T-helper 1 cell treated with Interleukin-12 subunit alpha and Interleukin-12 subunit beta and Interleukin-4 antibody, amounts not matched to agents 30 μg/mL and 1 μg/mL, for 36 hours (primary cell): Measurements from ENCODE around the gene LDLRAD1.
A peak's percentile ranks its signal among the peaks of the same experiment; 100 is the strongest.
"Not testable (repeated sequence)": the region's sequence is repeated elsewhere in the genome, so short reads cannot be mapped to it uniquely, and the experiment has no call there.

Experiments used
- H3K27ac Mint-ChIP-seq: one replicate; pipeline ENCODE4 v1.8.0; 2021; ENCODE audit warnings: mild to moderate bottlenecking, mixed read lengths
- H3K27me3 Mint-ChIP-seq: one replicate; pipeline ENCODE4 v1.8.0; 2021; ENCODE audit warnings: low read depth, mixed read lengths
- H3K36me3 Mint-ChIP-seq: one replicate; pipeline ENCODE4 v1.8.0; 2021; ENCODE audit warnings: low read depth, mixed read lengths
- H3K4me1 Mint-ChIP-seq: one replicate; pipeline ENCODE4 v1.8.0; 2021; ENCODE audit warnings: low read depth, mixed read lengths
- H3K4me3 Mint-ChIP-seq: one replicate; pipeline ENCODE4 v1.8.0; 2021; ENCODE audit warnings: mild to moderate bottlenecking, moderate library complexity, mixed read lengths
- H3K9me3 Mint-ChIP-seq: one replicate; pipeline ENCODE4 v1.8.0; 2021; ENCODE audit warnings: mixed read lengths

Gene LDLRAD1, protein sequence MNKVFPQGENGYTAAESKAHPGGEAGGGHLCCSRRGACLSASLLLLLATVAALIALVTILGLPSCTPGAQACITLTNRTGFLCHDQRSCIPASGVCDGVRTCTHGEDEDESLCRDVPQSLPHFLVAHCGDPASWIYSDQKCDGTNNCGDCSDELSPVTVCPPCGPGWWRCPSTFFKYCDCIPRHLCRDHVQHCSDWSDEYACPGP

DNA sequence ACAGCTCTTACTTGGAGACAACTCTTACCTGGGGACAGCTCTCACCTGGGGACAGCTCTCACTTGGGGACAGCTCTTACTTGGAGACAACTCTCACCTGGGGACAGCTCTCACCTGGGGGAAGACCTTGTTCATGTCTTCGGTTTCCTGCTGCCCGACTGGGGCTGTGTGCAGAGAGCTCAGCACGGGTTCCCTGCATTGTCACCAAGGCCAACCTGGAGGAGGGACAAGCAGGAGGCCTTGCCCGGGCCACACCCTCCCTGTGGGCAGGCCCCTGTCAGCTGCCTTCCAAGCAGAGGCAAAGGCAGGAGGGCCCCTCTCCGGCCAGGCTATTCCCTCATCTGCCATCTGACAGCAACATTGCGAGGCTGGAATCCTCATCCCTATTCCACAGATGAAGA, at the start of gene LDLRAD1:
Gene LDLRAD1, minus strand, starts transcription at position 208 of the 400 bp plus-strand sequence. Its CDS starts 74 bp downstream, at position 134.
- no peaks in the 10 kb centered on the region for H3K9me3 Mint-ChIP-seq
- H3K4me1 Mint-ChIP-seq, result no peaks in the 10 kb centered on the region
- H3K27ac Mint-ChIP-seq, result no peak within 1 kb of the TSS
- H3K36me3 Mint-ChIP-seq, result no peaks in the 10 kb centered on the region
- H3K27me3 Mint-ChIP-seq, result peaks cover 4% of the 10 kb centered on the region
- H3K4me3 Mint-ChIP-seq, result no peak within 1 kb of the TSS

DNA sequence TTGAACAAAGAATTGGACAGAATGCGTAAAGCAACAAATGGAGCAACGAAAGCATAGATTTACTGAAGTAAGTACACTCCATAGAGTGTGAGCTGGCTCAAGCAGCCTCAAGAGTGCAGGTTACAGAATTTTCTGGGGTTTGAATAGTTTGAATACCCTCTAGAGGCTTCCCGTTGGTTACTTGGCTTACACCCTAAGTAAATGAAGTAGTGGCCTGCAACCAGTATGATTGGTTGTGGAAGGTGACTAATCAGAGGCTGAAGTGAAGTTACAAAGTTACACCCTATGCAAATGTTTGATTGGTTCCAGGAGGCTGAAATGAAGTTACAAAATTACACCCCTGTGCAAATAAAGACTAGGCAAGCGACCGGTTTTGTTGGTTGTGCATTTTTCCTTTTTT, 46.3 kb upstream of the LDLRAD1 start:
- no peak overlapping the region for H3K4me3 Mint-ChIP-seq
- H3K36me3 Mint-ChIP-seq, result peaks cover 9% of the 10 kb centered on the region
- no peaks in the 10 kb centered on the region for H3K4me1 Mint-ChIP-seq
- H3K9me3 Mint-ChIP-seq, result no peaks in the 10 kb centered on the region
- no peaks in the 10 kb centered on the region for H3K27me3 Mint-ChIP-seq
- no peak overlapping the region for H3K27ac Mint-ChIP-seq

DNA sequence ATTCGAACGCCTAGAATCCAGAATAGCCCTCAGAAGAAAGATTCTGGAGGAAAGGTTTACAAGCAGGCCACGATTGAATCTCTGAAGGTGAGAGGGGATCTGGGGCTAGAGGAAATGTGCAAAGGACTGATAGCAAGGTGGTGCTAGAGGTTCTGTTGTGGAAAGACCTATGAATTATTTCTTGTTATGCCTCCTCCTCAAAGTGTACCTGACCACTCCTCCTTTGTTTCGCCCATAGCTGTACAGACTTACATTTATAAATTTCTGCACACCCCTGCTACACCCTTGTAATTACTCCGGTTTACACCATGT, 36.4 kb upstream of the LDLRAD1 start:
- H3K27me3 Mint-ChIP-seq, result no peaks in the 10 kb centered on the region
- no peaks in the 10 kb centered on the region for H3K9me3 Mint-ChIP-seq
- H3K27ac Mint-ChIP-seq, result no peak overlapping the region
- H3K4me3 Mint-ChIP-seq, result no peak overlapping the region
- H3K4me1 Mint-ChIP-seq, result peaks cover 22% of the 10 kb centered on the region
- H3K36me3 Mint-ChIP-seq, result peaks cover 23% of the 10 kb centered on the region

DNA sequence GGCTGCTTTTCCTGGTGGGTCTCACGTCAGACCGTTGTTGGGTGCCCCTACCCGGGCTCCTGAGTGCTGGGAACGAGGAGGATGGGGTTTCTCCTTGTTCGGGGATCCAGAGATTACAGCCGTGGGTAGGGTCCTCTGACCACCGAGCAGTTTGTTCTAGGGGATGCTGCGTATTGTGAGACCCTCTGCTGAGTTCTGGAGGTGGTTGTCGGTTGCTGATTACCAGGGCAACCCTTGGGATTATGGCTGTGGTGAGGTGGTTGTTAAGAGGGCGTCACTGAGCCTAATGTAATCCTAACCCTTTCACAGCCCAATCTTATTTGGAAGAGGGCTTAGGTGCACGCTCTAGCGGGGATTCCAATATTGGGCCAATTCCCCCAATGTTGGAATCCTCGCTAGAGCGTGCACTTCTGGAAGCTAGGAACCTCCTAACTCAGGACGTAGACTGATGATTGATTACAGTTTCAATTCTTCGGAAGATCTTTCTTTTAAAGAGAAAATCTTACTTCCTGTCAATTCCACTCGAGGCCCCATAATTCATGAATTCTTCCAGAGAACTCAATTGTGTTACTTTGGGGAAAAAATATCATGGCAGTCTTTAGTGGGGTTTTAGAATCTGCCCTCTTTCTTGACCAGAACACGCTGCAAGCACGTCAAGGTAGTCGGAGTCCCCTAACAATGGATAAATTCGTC, 35.9 kb upstream of the LDLRAD1 start:
- Mint-ChIP-seq H3K9me3 (no peaks in the 10 kb centered on the region), H3K36me3 (peaks cover 20% of the 10 kb centered on the region), H3K4me3 (no peak overlapping the region), H3K27ac (no peak overlapping the region), H3K27me3 (no peaks in the 10 kb centered on the region), H3K4me1 (peaks cover 22% of the 10 kb centered on the region)

DNA sequence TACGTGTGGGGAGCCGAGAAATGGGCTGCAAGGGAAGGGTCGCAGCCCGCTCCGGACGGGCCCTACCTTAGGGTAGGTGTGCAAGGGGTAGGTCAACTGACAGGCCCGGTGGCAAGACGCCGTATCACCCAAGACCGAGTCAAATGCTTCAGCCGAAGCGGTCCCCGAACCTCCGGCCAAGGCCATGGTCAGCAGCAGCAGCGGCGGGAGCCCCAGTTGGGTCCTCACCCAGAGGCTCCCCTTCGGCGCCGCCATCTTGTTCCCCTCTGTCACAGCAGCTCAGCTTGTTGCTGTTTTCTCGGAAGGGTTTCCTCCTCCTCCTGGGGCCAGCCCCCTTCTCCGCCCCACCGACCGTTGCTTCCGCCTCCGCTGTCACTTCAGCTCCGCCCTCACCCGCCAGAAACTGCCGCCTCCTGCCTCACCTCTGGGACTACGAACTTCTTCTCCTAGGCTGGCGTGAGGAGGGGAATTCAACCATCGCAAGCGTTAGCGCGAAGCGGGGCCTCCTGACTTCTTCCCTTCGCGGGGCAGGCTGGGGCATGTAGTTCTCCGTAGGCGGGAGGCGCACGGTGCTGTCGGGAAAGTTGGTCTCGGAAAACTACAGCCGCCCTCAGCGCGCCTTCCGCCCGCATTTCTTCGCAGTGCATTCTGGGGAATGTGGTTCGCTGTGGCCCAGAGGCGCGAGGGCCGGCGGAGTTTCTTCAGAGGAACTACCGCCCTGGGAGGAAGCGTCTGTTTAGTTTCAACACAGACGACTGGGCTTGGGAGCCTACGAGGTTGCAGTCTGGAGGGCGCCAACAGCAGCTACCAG, 35.2 kb upstream of the LDLRAD1 start, which contains the start of the genes TCEANC2 and TMEM59:
Gene TCEANC2, plus strand, starts transcription at position 675 of the 811 bp plus-strand sequence. CDS start 815 bp downstream, outside the sequence.
Gene TMEM59, minus strand, starts transcription at position 271 of the 811 bp plus-strand sequence. Its CDS starts 16 bp downstream, at position 255.
- Mint-ChIP-seq H3K4me3 (no peak within 1 kb of the TSS), H3K27ac (no peak within 1 kb of the TSS), H3K27me3 (no peaks in the 10 kb centered on the region), H3K4me1 (peaks cover 20% of the 10 kb centered on the region), H3K36me3 (peaks cover 16% of the 10 kb centered on the region), H3K9me3 (no peaks in the 10 kb centered on the region)

DNA sequence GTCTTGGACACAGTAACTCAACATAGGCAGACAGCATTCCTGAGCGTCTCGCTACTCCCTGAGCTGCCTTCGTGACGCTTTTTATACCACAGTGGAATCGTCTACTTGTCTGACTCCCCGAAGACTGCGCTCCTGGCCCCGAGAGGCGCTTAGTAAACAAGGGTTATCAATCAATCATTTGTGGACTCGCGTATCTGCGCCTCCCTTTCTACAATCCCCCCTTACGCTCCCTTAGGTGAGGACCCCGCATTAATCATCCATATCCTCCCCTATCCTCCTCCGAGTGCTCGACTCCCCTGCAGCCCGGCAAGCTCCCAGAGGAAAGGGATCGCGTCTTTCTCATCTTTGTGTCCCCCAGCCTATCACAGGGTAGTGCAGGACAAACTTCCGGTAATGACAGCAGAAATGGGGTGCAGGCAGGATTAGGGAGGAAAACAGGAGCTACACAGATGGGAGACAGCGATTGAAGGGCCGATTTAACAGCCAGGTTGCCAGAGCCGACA, 34.5 kb upstream of the LDLRAD1 start:
- Mint-ChIP-seq H3K4me3 (no peak overlapping the region), H3K27ac (no peak overlapping the region), H3K27me3 (no peaks in the 10 kb centered on the region), H3K9me3 (no peaks in the 10 kb centered on the region), H3K4me1 (peaks cover 19% of the 10 kb centered on the region), H3K36me3 (peaks cover 11% of the 10 kb centered on the region)

DNA sequence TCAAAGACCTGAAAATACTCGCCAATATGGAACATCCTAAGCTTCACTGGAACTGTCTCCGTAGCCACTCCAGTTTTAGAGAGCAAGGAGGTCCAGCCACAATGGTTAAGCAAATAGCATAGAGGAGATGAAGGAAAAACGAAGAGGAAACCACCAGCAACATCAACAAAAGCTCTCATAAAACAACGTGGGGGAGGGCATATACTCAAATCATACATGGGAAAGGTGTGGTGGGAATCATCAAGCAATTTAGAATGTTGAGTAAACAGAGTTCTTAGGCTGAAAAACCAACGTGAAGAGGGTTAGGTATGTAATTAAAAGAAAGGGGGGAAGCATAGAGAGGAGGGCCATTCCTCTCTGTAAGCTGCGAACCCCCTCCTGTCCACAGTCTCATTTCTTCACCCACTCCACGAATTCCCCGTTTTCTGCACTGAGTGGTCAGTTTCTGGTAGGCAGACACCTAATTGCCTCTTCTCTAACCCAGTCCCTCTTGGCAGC, 34.0 kb upstream of the LDLRAD1 start:
- Mint-ChIP-seq H3K9me3 (no peaks in the 10 kb centered on the region), H3K4me3 (no peak overlapping the region), H3K4me1 (peaks cover 20% of the 10 kb centered on the region), H3K27ac (no peak overlapping the region), H3K36me3 (peaks cover 8% of the 10 kb centered on the region), H3K27me3 (no peaks in the 10 kb centered on the region)

DNA sequence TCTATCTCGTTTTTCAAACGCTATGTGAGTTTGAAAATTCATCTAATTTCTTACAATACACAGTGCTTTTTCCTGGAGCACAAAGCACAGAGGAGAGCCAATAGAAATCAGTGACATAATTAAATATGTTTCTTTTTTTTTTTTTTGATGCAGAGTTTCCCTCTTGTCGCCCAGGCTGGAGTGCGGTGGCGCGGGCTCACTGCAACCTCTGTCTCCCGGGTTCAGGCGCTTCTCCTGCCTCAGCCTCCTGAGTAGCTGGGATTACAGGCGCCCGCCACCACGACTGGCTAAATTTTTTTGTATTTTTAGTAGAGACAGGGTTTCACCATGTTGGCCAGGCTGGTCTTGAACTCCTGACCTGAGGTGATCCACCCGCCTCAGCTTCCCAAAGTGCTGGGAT, 32.4 kb upstream of the LDLRAD1 start:
- H3K4me3 Mint-ChIP-seq, result peak overlapping the region; percentile 18
- peaks cover 19% of the 10 kb centered on the region for H3K4me1 Mint-ChIP-seq
- not testable (repeated sequence) for H3K27ac Mint-ChIP-seq, H3K36me3 Mint-ChIP-seq, H3K9me3 Mint-ChIP-seq, H3K27me3 Mint-ChIP-seq

DNA sequence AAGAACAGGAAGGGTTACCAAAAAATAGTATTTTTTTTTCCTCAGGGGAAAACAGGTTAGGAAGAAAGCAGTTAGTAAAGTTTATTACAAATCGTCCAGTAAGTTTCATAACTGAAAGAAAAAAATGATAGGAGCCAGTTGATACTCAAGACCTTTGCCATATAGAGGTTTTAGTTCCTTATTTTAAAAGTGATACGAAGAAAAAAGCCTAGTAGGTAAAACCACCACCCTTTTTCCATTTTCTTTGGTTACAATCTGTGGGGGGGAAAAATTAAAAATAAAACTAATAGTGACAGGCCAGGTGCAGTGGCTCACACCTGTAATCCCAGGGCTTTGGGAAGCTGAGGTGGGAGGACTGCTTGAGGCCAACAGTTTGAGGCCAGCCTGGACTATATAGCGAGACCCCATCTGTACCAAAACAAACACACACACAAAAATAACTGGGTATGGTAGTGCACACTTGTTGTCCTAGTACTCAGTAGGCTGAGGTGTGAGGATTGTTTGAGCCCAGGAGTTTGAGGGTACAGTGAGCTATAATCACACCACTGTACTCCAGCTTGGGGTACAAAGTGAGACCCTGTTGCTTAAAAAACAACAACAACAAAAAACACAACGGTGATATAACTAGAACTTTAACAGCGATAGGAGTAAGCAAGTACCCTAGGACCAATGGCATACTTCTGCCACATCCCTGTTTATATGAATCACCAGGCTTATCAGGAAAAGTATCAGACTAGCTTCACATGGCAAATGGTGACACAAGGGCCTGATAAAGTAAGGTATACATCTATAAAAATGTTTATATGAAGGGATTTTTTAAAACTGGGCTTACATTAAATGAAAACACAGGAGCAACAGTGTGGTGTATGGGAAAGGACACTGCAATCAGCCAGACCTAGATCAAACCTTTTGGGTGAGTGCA, 29.7 kb upstream of the LDLRAD1 start:
- no peaks in the 10 kb centered on the region for H3K27me3 Mint-ChIP-seq
- H3K36me3 Mint-ChIP-seq, result peaks cover 17% of the 10 kb centered on the region
- H3K4me1 Mint-ChIP-seq, result peaks cover 16% of the 10 kb centered on the region
- no peaks in the 10 kb centered on the region for H3K9me3 Mint-ChIP-seq
- H3K4me3 Mint-ChIP-seq, result no peak overlapping the region
- no peak overlapping the region for H3K27ac Mint-ChIP-seq

DNA sequence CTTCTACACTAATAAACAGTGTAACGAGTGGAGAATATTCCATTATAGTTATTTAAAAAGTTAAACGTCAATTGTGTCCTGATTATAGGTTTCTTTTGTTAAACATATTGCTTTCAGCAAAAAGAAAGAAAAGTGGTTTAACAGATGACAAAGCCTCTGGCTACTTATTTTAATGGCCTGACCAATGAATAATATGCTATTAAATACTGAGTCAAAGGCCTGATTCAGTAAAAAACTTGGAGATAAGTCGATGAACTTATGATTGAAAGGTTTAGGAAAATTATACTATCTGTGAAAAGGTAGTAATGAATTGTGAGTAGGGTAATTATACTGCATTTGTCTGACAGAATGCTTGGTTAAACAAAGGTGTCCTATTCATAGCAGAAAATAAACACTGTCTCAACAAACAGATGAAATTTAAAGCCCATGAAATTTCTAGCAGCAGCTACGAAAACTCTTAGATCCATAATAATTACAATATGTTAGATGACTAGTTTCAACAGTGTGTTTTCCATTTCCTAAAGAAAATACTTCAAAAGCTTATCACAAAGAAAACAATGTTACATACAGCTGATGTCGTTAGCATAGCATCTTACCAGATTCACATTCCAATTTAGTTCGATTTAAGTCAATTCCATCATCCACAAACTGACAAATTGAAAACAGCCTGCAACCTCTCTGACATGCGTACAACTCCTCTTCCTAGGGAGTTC, 28.8 kb upstream of the LDLRAD1 start:
- Mint-ChIP-seq H3K27ac (no peak overlapping the region), H3K27me3 (no peaks in the 10 kb centered on the region), H3K36me3 (peaks cover 22% of the 10 kb centered on the region), H3K4me3 (no peak overlapping the region), H3K9me3 (no peaks in the 10 kb centered on the region), H3K4me1 (peaks cover 16% of the 10 kb centered on the region)

DNA sequence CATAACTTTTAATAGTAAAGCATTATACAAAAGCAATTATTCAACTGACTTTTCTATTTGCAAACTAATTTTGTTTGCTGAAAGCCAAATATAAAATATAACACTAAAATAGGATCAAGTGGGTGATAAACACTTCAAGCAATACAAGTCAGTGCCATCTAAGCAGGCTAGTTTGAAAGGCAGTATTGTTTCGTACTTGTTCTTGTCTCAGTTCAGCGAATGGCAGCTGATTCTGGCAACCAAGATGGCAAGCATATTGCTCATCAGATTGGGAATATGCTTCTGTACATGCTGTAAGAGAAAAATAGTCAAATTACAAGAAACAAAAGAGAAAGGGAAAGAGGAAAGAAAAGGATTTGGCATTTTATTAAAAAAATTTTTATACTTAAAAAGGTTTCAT, 27.5 kb upstream of the LDLRAD1 start:
- H3K9me3 Mint-ChIP-seq, result no peaks in the 10 kb centered on the region
- peaks cover 16% of the 10 kb centered on the region for H3K4me1 Mint-ChIP-seq
- no peaks in the 10 kb centered on the region for H3K27me3 Mint-ChIP-seq
- no peak overlapping the region for H3K4me3 Mint-ChIP-seq
- H3K36me3 Mint-ChIP-seq, result peaks cover 24% of the 10 kb centered on the region
- H3K27ac Mint-ChIP-seq, result no peak overlapping the region

DNA sequence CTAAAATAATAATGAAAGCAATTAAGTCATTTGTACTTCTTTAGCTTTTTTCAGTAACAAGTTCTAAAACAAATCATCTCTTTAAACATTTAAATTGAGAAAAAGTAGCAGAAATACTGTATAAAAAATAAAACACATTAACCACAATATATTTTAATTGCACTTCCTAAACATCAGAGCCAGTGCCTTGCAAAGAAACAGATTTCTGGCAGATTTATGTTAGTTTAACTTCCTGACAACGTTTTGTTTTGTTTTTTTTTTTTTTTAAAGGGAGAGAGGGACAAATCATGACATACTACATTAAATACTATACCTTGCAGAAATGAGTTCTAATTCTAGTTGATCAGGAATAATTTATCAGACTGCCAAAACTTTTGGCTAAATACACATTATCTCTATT, 23.8 kb upstream of the LDLRAD1 start:
- Mint-ChIP-seq H3K4me3 (no peak overlapping the region), H3K27me3 (no peaks in the 10 kb centered on the region), H3K4me1 (peaks cover 9% of the 10 kb centered on the region), H3K27ac (no peak overlapping the region), H3K36me3 (peaks cover 36% of the 10 kb centered on the region), H3K9me3 (no peaks in the 10 kb centered on the region)

DNA sequence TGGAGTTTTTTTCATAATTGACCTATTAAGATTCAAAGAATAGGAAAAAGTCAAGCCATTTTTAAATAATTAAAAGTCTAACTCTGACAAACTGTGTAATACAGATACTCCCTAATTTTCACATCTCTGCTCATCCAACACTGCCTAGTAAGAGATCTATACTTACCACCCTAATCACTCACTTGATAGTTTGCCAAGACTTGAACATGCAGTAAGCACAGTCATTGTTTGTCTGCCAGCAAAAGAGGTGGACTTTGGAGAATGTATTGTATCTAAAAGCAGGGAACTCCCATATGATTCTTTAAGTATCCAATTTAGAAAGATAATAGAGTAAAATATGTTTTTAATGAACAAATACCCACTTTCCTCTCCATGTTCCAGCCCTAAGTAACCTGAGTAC, 19.5 kb upstream of the LDLRAD1 start:
- no peak overlapping the region for H3K4me3 Mint-ChIP-seq
- no peaks in the 10 kb centered on the region for H3K4me1 Mint-ChIP-seq
- H3K27ac Mint-ChIP-seq, result no peak overlapping the region
- H3K36me3 Mint-ChIP-seq, result peaks cover 32% of the 10 kb centered on the region
- no peaks in the 10 kb centered on the region for H3K27me3 Mint-ChIP-seq
- no peaks in the 10 kb centered on the region for H3K9me3 Mint-ChIP-seq
